HG02852 (cell line): ENCODE data around the gene USP49.
"Not testable (repeated sequence)": the region's sequence is repeated elsewhere in the genome, so short reads cannot be mapped to it uniquely, and the experiment has no call there.

ENCODE experiments used
- ATAC-seq: cut with Tn5 transposase; IDR thresholded peaks from one replicate; pipeline ENCODE4 v1.9.1; 2021; ENCODE audit warnings: mild to moderate bottlenecking, moderate library complexity; ENCODE audit not compliant: unreplicated experiment

The USP49 gene

DNA sequence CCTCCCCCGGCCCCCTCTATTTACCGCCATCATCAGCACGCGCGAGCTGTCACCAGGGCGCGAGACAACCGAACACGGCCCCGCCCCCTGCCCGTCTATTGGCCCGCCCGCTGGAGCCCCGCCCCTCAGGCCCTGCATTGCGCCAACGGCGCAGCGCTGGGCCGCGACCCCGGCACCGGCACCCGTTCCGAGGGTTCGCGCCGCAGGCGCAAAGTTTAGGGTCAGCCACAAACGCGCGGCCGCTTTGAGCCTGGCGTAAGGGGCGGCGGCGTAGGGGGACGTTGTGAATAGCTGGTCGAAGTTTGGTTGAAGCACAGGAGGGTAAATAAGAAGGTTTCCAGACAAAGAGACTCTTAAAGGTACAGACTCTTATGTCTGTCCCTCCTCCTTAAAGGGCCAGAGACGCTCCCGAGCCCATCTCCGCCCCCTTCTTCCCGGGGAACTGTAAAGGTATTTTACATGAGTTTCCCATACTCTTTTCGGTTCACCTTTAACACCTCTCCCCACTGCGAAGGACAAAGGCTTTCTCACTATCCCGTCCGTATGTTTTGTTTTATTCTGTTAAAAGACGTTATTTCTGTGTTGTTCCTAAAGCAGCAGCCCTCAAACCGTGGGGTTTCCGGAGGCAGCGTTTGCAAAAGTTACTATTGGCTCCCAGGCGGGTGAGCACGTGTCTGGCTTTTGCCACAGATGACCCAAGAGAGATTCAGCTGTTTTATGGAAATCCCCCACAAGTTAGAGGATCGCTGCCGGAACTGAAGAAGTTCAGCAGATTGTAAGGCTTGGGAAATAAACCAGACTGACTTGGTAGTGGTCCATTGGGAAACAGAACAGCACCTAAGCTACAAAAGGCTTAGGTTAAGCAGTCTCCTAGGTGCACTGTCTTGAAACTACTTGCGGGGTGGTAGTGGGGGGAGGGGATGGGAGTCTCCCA lies at the start of gene USP49:
TSS of gene USP49 (minus strand) at position 76 of the 934 bp plus-strand sequence. CDS start 88,392 bp downstream, outside the sequence.
- peak; percentile 76 for ATAC-seq

DNA sequence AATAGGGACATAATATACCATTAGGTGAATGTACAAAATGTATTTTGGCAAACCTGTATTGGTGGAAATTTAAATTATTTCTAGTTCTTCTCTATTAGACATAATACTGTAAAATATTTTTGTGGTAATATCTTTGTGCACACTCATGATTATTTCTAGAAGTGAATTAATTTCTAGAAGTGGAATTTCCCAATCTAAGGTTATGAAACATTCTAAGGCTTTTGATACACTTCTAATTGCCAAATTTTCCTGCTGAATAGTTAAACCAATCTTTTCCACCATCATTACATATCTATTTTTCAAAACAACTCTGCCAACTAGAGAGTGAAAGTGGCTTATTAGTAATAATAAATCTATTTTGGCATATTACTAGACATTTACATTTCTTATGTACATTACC lies 48.3 kb upstream of the USP49 start:
- no peak for ATAC-seq

DNA sequence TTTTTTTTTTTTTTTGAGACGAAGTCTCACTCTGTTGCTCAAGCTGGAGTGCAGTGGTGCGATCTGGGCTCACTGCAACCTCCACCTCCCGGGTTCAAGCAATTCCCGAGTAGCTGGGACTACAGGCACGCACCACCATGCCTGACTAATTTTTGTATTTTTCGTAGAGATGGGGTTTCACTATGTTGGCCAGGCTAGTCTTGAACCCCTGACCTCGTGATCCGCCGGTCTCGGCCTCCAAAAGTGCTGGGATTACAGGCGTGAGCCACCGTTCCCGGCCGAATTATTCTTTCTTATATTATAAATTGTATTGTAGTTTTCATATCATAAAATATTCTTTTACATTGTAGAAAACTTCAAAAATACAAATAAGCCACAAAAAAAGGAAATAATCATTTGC lies 47.7 kb upstream of the USP49 start:
- not testable (repeated sequence) for ATAC-seq

DNA sequence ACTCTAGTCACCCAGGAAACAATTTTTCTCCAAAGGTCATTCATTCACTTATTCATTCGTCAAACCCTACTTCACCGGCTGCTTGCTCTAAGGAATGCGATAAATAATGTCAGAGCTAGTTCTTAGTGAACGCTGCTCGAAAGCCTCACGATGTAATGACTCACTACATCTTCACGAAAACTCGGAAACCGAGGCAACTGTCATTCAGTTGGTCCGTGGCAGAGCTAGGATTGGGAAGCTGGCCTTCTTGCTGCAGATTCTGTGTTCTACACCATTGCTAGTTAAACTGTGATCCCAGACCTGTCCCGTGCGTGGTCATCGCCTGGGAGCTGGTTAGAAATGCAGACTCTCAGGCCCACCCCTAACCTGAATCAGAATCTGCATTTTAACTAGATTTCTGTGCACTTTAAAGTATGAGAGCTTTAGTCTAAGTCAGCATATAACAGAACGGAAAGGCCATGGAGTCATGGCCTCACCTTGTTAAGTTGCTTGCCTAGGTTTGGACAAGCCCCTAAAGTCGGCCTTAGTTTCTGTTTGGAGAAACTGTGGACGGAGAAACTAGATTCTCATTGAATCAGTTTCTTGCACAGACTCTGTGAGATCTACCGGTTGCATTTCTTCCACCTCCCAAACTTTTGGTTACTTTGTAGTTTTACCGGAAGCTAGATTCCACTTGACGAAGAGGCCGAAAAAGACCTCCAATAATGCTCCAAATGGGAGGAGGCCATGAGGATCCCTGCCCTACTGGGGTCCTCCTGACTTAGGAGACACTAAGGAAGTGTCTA lies 47.1 kb upstream of the USP49 start:
- ATAC-seq = peak; percentile 15

DNA sequence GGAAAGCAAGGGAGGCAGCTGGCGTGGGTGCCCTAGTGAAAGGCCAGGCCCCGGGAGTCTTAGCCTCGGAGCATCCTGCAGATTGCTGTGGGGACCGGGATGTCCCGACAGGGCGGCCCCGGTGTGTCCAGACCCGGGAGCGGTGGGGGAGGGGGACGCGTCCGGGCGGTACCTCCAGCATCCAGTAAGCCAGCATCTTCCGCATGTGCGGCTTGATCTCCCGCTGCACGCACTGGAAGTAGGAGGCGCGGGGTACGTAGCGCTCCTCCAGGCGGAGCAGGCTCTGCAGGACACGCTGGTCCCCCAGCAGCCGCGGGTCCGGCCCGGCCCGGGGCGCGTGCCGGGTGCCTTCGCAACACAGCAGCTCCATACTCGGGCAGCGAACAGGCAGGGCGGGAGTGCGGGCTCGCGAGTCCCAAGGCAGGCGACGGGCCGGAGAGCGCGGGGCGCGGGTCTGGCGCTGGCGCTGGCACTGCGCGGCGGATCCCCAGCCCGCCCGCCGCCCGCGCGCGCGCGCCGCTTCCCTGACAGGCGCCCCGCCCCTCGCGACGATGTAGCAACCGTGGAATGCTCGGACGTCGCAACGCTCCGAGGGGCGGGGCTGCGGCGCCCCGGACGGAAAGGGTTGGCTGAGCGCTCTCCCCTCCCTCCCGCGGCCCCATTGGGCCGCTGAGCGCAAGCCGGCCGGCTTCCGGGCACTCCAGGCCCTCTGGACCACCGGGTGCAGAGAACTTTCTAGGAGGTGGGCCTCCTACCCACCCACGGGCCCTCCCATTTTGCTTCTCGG lies 46.3 kb upstream of the USP49 start, which contains the start of gene CCND3:
TSS of gene CCND3 (minus strand) at position 529 of the 787 bp plus-strand sequence. CDS start at position 370, 159 bp downstream.
- peak; percentile 88 for ATAC-seq

DNA sequence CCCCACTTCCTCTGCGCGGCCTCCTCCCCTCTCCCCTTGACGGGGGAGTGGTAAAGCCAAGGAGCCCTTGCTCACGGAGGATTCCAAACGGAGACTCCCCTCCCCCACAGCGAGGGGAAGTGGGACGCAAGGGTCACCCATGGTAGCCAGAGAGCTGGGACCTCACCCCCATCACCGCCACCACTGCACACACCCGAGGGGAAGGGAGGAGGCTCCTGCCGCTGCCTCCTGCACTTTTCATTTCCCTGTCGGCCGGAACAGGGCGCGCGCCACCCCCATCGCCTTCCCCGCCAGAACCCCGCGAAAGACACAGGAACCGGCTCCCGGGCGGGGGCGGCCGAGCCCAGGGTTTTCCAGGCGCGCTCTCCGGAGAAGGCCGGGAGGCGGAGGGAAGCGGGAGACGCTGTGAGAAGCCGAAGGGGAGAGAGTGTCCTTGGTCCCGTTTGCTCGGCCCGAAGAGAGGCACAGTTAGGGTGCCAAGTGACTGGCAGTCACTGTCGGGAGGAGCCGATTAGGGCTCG lies 45.6 kb upstream of the USP49 start:
- ATAC-seq = no peak

DNA sequence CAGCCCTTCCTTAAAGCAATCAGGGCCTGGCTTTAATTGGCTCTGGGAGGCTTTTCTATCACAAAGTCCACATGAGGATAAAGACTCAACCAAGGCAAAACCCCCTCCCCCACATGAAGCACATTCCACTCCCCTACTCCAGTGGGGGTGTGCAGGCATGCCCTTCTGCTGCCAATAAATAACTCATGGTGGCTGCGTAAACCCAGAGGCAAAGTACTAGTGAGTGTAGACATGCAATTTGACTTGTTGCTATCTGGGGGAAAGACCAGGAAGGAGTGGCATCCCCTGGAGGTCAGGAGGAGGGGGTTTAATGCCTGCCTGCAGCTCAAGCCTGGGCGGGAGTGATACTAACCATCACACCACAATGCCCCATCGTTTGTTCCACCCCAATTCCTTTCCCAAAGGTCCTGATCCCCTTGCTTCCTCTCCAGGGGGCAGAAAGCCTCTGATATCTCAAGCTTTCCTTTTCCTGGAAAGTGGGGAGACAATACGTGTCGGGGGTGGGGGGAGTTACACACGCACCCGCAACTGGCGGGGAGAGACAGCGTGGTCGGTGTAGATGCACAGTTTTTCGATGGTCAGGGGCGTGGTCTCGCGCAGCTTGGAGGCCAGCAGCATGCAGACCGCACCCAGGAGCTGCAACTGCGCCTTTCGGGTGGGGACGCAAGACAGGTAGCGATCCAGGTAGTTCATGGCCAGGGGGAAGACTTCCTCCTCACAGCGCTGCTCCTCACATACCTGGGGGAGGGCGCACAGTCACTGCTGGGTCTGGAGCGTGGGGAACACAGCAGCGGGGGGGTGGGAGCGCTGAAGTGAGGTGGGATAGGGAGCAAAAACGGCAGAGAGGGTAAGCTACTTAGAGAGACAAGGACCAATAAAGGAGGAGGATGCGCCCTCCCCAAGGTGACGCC lies 44.9 kb upstream of the USP49 start:
- no peak for ATAC-seq

DNA sequence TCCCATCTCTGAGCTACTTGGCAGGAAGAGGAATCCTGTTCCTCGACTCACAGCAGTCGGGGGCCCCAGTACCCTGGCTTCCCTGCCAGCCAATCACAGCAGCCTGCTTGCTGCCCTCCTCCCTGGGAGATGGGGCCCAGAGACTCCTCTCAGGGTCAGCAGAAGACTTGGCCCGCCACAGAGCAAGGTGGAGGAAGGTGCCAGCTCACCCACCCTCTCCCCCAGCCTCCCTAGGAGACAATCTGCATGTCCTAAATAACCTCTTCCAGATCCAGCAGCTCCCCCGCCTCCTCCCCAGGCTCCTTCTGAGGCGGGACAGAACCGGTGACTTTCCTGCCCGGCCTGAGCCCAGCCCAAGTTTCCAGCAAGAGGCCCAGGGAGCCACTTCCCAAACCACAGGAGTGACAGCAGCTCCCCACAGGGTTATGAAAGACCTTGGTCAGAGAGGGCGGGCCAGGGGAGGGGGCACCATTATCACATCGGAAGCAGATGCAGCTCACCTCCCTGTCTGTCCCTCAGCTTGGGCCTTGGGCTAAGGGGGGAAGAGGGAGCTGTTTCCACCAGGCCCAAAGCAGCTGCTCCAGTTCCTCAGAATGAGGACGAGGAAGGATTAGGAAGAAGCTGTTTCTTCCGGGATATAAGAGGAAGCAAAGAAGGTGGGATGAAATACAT lies 44.1 kb upstream of the USP49 start:
- ATAC-seq = no peak

DNA sequence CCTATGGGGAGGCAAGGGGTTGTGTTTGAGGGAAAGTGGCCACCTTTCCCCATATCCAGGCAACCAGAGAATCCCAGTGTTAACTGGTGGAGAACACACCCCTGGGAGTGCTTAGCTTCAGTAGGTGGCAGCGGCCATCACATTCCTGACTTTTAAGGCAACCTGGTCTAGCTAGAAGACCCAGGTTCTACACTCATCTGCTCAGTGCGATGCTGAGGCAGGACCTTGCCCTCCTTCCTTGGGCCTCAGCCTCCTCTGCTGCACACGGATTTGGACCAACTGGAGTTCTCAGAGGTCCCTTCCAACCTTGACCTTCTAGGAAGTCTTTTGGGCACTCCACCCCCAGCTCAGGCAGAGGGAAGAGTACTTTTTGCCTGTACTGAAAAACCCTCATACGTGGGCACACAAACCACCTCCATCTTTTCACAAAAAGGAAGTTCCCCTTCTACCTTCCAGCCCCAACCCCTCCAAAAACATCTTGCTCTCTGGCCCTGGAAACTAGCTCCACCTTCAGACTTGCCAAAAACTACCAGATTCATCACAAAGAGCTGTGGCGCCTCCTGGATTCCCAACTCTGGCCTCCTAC lies 43.5 kb upstream of the USP49 start:
- no peak for ATAC-seq

DNA sequence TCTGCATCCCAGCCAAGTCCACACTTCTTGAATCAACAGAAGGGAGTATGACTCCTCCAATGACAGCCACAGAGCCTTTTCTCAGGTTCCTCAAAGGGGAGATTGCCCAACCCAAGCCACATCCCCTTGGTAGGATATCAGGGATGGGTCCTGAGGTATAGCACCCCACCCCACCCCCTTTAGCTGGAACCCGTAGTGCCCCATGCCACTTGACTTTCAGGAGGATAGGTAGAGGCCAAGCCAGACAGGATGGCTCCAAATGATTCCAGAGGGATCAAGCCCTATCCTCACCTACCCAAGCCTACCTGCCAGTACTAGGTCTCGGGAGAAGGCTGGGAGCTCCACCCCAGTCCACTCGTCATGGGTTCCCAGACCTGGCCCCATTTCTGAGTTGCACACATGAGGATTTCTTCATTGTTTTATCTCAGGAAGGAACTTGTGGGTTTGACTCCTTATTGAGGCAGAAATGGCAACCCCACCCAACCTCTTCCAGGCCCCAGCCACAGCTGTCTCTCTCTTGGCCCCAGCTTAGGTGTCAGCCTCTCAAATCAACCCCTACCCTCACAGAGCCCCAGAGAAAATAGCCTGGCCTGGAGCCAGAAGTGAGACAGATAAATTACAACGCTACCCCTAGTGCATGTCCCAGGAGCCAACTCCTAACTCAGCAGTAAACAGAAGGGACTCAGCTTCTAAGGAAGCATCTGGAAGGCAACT lies 42.8 kb upstream of the USP49 start:
- no peak for ATAC-seq

DNA sequence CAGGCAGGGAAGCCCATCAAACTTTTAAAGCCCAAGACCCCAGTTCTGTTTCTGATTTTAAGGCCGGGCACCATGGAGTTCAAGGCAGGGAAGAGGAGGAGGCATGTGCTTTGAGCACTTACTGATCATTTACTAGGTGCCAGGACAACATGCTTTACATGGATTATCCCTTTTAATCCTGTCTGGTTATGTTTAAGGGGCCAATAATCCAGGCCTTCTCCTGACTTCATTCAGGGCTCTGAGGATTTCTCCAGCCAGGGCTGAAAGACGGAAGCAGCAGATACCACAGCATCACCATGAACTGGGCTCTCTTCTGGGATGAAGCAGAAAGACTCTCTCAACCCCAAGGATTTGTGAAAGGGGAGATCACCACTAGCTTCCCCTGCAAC lies 42.3 kb upstream of the USP49 start:
- ATAC-seq = no peak

DNA sequence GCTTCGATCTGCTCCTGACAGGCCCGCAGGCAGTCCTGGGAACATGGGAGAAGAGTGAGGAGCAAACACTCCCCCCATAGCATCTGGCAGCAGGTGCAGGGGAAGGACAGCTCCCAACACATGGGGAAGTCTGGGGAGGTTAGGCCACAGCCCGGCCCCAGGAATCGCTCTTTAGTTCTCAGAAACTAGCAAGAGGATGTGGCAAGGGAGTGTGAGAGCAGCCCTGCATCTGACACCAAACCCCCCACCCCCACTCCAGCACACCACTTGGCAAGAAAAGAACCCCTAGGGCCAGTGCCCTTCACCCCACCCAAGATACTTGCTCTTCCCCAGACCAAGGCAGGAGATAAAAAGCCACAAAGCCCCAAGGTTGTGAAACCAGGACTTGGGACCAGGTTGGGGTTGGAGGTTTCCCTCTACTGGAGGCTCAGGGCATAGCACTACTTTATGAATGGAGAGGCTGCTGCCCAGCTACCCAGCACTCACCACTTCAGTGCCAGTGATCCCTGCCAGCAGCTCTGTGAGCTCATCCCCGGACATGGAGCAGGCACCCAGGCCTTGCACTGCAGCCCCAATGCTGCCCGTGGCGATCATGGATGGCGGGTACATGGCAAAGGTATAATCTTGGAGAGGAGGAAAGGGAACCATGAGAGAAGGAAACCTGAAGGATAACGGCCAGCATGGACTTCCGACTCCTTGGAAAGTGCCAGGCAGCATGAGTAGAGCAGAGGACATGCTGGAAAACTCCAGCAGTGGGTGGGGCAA lies 41.1 kb upstream of the USP49 start:
- ATAC-seq = peak; percentile 62

DNA sequence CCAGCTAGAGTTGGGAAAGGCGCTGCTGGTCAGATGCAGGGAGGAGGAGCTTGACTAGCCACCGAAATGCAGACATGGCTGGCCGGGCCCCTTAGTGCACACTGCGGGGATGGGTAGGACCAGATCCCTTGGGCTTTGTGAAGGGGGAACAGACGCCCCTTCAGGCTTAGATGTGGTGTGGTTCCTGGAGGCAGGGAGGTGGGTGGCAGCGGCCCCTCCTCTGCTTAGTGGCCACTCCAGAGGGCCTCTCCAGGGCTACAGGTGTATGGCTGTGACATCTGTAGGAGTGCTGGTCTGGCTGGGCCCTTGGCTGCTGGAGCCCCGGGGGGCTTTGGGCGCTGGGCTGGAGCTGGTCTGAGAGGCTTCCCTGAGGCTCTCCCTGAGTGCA lies 40.5 kb upstream of the USP49 start:
- no peak for ATAC-seq

DNA sequence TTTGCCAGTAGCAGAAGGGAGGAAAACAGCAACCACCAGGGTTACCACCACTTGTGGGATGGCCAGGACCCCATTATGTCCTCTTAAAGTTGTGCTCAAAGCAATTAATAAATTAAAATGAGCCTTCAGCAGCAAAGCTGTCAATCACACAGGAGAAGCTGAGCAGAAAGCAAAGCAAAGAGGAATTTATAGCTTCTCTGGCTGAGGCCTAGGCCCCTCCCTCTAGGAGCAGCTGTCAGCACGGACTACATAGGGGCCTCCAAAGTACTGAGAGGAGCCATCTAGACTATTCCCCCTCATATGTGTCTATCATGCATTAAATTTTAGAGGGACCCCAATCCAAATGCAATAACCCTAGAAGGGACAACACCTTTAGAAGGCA lies 40.0 kb upstream of the USP49 start:
- ATAC-seq = no peak

DNA sequence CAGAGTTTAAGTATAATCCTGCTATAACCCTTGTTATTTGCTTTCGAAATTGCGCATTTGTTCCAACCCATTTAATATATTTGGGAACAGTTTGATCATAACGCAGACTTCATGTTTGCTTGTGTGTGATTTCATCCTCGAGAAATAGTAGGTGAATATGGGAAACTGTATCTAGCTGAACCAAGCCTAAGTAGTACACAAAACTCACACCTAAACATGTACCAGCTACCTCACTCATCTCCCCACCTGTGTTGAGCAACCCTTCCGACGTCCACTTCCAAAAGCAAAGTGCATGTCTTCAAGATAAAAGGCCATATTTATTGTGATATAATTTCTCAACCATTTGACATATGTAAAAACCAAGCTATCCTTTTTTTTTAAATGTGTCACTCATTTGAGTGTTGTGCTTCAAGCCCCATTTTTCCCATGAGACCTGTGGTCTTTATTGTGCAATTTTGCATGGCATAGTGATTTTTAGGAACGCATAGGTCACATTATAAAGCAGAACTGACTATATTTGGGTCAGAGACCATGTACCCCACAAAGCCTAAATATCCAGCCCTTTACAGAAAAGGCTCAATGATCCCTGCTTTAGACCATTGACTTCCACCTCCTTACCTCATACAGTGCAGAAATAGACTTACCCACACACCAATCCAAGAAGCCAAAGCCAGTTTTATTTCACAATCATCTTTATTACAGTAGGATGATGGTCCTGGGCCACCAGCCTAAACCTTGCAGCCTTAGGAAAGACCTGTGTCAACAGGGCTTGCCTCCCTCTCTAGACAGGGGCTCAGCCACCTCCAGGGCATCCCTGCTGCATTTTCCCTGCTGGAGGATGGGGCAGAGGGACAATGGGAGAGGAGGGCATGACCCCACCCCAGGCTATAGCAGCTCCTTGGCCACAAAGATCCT lies 39.4 kb upstream of the USP49 start:
- no peak for ATAC-seq

DNA sequence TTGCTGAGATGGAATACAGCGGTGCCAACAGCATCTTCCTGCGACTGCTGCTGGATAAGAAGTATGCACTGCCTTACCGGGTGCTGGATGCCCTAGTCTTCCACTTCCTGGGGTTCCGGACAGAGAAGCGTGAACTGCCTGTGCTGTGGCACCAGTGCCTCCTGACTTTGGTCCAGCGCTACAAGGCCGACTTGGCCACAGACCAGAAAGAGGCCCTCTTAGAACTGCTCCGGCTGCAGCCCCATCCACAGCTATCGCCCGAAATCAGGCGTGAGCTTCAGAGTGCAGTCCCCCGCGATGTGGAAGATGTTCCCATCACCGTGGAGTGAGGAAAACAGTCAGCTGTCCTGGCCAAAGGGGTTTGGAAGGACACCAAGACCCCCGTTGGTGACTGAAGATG lies 37.2 kb upstream of the USP49 start:
- no peak for ATAC-seq
